Peyer's patch (tissue), 4 donors: ENCODE data around the gene GUCY2D.

Experiments used
- CTCF ChIP-seq, 6 experiments: fragments of 450-650 bp in 4 of 6; fragments of 200-600 bp in 2 of 6; sonication (generic) in 1 of 6; IDR thresholded peaks; one replicate each; pipeline ENCODE4 v1.5.1; 2017 to 2019; ENCODE audit warnings: antibody characterized with exemption in 6 of 6, mild to moderate bottlenecking in 3 of 6, moderate library complexity in 1 of 6
- POLR2A ChIP-seq, 2 donors: fragments of 450-650 bp; IDR thresholded peaks; one replicate each; pipeline ENCODE4 v1.5.1; 2017; ENCODE audit warnings: antibody characterized with exemption in 2 of 2, mild to moderate bottlenecking in 2 of 2, moderate library complexity in 2 of 2

GRCh38 chr17:8064561-8065019 is 62.2 kb downstream of the GUCY2D start:
- no peak for TF ChIP-seq POLR2A (IDR thresholded peaks at IDR 0.05)
- TF ChIP-seq CTCF (IDR thresholded peaks at IDR 0.05) = no peak
